NB4 (cell line): ENCODE data around the gene DSCAML1.

Source experiments
- DNase-seq: peaks from one replicate; pipeline ENCODE4 v3.0.0; 2010; ENCODE audit warnings: low read depth
- H3K4me3 ChIP-seq: one replicate; pipeline ENCODE4 v1.5.1; 2011; ENCODE audit warnings: mild to moderate bottlenecking, low read depth, low read length, moderate library complexity
- CTCF ChIP-seq: IDR thresholded peaks from one replicate; pipeline ENCODE4 v1.5.1; 2012; ENCODE audit warnings: low read depth, low read length
- MAX ChIP-seq: IDR thresholded peaks from 2 replicates; pipeline ENCODE4 v1.6.1; 2011; ENCODE audit warnings: low read depth, low read length
- MYC ChIP-seq: IDR thresholded peaks from 2 replicates; pipeline ENCODE4 v1.6.1; 2011; ENCODE audit warnings: low read depth, low read length
- POLR2A ChIP-seq: IDR thresholded peaks from 2 replicates; pipeline ENCODE4 v1.6.1; 2011; ENCODE audit warnings: mild to moderate bottlenecking; ENCODE audit not compliant: insufficient read length; ENCODE audit errors: extremely low read depth

The DSCAML1 gene

GRCh38 chr11:117582433-117582832, 214.6 kb downstream of the DSCAML1 start:
- no peak for TF ChIP-seq MAX
- TF ChIP-seq MYC = no peak
- no peak for TF ChIP-seq POLR2A
- TF ChIP-seq CTCF = no peak
- no peak for DNase-seq
- no peak overlapping the region for H3K4me3 ChIP-seq

- TF ChIP-seq MYC (no peak), POLR2A (no peak), MAX (no peak), CTCF (no peak)
- no peak for DNase-seq
- no peak overlapping the region for H3K4me3 ChIP-seq
Observed at GRCh38 chr11:117580866-117581265, 216.2 kb downstream of the DSCAML1 start.

DNA sequence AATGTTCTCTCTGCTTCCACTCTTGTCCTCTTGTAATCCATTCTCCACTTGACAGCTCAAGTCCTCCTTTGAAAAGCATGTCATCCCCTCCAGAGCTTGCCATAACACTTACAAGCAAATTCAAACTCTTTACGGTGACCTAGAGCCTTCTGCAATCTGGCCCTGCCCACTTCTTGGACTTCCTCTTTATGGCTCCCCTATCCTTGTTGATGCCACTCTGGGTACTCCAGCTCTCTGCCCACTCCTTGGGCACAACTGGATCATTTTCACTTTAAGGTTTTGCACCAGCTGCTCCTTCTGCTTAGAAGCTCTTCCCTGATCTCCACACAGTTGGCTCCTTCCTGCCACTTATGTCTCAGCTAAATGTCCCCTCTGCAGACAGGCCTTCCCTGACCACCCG, 217.9 kb downstream of the DSCAML1 start:
- TF ChIP-seq MYC = no peak
- TF ChIP-seq CTCF = no peak
- TF ChIP-seq MAX = no peak
- TF ChIP-seq POLR2A = no peak
- no peak overlapping the region for H3K4me3 ChIP-seq
- DNase-seq = no peak

- TF ChIP-seq MAX (no peak), POLR2A (no peak), CTCF (no peak), MYC (no peak)
- DNase-seq = no peak
- no peak overlapping the region for H3K4me3 ChIP-seq
Observed at GRCh38 chr11:117575856-117576255, 221.2 kb downstream of the DSCAML1 start.

DNA sequence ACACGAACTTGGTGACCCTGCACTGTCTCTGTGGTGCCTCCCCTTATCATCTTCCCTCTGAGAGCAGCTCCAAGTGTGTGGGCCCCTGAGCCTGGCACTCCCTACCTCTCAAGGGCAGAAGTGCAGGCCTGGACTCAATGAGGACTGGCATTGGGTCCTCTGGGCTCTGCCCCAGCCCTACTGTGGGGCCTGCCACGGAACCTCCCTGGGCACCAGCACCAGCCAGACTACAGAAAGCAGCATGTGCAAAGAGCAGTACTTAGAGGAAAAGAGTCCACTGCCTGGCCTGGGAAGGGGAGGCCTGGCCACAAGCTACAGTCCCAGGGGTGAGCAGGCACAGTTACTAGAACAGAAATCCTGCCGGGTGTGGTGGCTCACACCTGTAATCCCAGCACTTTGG, 222.5 kb downstream of the DSCAML1 start:
- DNase-seq = no peak
- no peak overlapping the region for H3K4me3 ChIP-seq
- TF ChIP-seq CTCF = no peak
- TF ChIP-seq MAX = no peak
- TF ChIP-seq MYC = no peak
- TF ChIP-seq POLR2A = no peak

DNA sequence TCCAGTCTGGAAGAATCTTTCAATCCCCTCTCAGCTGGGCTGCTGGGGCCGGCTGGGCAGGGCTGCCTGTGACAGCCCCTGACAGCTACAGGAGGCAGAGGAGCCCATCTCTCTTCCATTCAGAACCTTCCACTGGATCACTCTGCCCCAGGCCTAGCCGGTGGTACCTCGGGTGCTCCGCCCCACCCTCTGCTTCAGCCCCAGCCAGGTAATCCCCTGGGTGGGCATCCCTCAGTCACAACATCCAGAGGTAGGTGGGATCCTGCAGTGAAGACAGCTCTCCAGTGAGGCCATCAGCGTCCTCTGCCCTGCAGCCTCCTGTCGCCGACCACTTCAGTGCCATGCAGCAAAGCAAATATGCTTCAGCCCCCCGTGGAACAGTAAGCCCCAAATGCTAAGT, 223.7 kb downstream of the DSCAML1 start:
- no peak overlapping the region for H3K4me3 ChIP-seq
- no peak for DNase-seq
- TF ChIP-seq POLR2A (no peak), CTCF (no peak), MAX (no peak), MYC (no peak)
